IMR-90 (cell line): ENCODE measurements around the gene NUP98. TPM values are rescaled to one million over a fixed set of nuclear protein-coding genes. Genes with fewer than 3 reads are reported as not detected.
A peak's percentile ranks its signal among the peaks of the same experiment; 100 is the strongest.

Experiments used
- ATAC-seq: fragments of 200-7000 bp; cut with Tn5 transposase; 2 replicates; pipeline ENCODE4 v1.9.1; 2020; ENCODE audit warnings: low read depth, mild to moderate bottlenecking, moderate library complexity
- BruUV-seq: library from RNA; stranded (reverse); fragments of 400-500 nt; replicated peaks from 2 replicates; lab custom pipeline; 2021; lab: Mats Ljungman, UMichigan
- CTCF ChIA-PET: fragments of 300-600 bp; formaldehyde crosslinking; extraction: SDS; loops from one replicate; lab custom pipeline; 2021; ENCODE audit warnings: antibody characterized with exemption; lab: Yijun Ruan, JAX
- POLR2A ChIA-PET: fragments of 300-600 bp; sonication (Branson Sonifier 250); formaldehyde crosslinking; loops from one replicate; lab custom pipeline; 2022; ENCODE audit warnings: antibody characterized with exemption; ENCODE audit not compliant: unreplicated experiment; lab: Charles Lee
- DNase-seq: peaks from one replicate; pipeline ENCODE4 v3.0.0; 2013
- H2AFZ ChIP-seq: replicated peaks from 2 replicates; pipeline ENCODE3; 2013; ENCODE audit warnings: low read length, mild to moderate bottlenecking; ENCODE audit not compliant: poor library complexity
- H2AK5ac ChIP-seq: 2 replicates; pipeline ENCODE4 v1.6.1; 2013; ENCODE audit warnings: low read depth, low read length, inconsistent platforms
- H2AK9ac ChIP-seq: replicated peaks from 2 replicates; pipeline ENCODE3; 2013; ENCODE audit warnings: mild to moderate bottlenecking, low read depth, low read length, moderate library complexity; ENCODE audit not compliant: poor library complexity
- H2BK120ac ChIP-seq: 2 replicates; pipeline ENCODE4 v1.6.1; 2013; ENCODE audit warnings: low read depth, low read length, inconsistent platforms
- H2BK15ac ChIP-seq: 3 replicates; pipeline ENCODE4 v1.6.1; 2013; ENCODE audit warnings: low read depth, low read length, inconsistent platforms
- H2BK20ac ChIP-seq: 2 replicates; pipeline ENCODE4 v1.6.1; 2013; ENCODE audit warnings: low read depth, mild to moderate bottlenecking, inconsistent platforms, low read length, moderate library complexity
- H2BK5ac ChIP-seq: 2 replicates; pipeline ENCODE4 v1.6.1; 2013; ENCODE audit warnings: mild to moderate bottlenecking, low read depth, low read length, inconsistent platforms; ENCODE audit not compliant: poor library complexity, severe bottlenecking
- H3K14ac ChIP-seq: replicated peaks from 2 replicates; pipeline ENCODE4 v1.6.1; 2013; ENCODE audit warnings: low read depth, low read length, inconsistent platforms
- H3K18ac ChIP-seq: 2 replicates; pipeline ENCODE4 v1.6.1; 2013; ENCODE audit warnings: low read depth, low read length, control low read depth
- H3K23ac ChIP-seq: 2 replicates; pipeline ENCODE4 v1.6.1; 2013; ENCODE audit warnings: low read depth, low read length, inconsistent platforms
- H3K27ac ChIP-seq: 2 replicates; pipeline ENCODE4 v1.5.1; 2013; ENCODE audit warnings: mild to moderate bottlenecking, control low read depth, low read length; ENCODE audit not compliant: insufficient read depth
- H3K27me3 ChIP-seq: 2 replicates; pipeline ENCODE4 v1.6.1; 2013; ENCODE audit warnings: low read length; ENCODE audit not compliant: control insufficient read depth, insufficient read depth
- H3K36me3 ChIP-seq: 2 replicates; pipeline ENCODE4 v1.6.1; 2013; ENCODE audit warnings: low read length, mixed read lengths; ENCODE audit not compliant: control insufficient read depth, insufficient read depth
- H3K4ac ChIP-seq: 2 replicates; pipeline ENCODE4 v1.6.1; 2013; ENCODE audit warnings: low read depth, low read length, inconsistent platforms
- H3K4me1 ChIP-seq: 2 replicates; pipeline ENCODE4 v1.6.1; 2013; ENCODE audit warnings: low read length, mixed read lengths; ENCODE audit not compliant: control insufficient read depth, insufficient read depth
- H3K4me2 ChIP-seq: 2 replicates; pipeline ENCODE4 v1.6.1; 2013; ENCODE audit warnings: low read depth, mild to moderate bottlenecking, control low read depth, low read length, moderate library complexity
- H3K4me3 ChIP-seq: 2 replicates; pipeline ENCODE4 v1.5.1; 2013; ENCODE audit warnings: low read depth, mild to moderate bottlenecking, control low read depth, low read length, moderate library complexity; ENCODE audit not compliant: insufficient read depth
- H3K56ac ChIP-seq: 2 replicates; pipeline ENCODE4 v1.6.1; 2013; ENCODE audit warnings: low read length, inconsistent platforms; ENCODE audit not compliant: insufficient read depth; ENCODE audit errors: extremely low read depth
- H3K79me1 ChIP-seq, 2 experiments: 2 replicates each; pipeline ENCODE4 v1.6.1; 2013; ENCODE audit warnings: low read length in 2 of 2, inconsistent platforms in 1 of 2, low read depth in 1 of 2
- H3K9ac ChIP-seq: 2 replicates; pipeline ENCODE4 v1.6.1; 2013; ENCODE audit warnings: low read depth, low read length, control low read depth
- H3K9me1 ChIP-seq: 2 replicates; pipeline ENCODE4 v1.6.1; 2013; ENCODE audit warnings: low read length, inconsistent platforms; ENCODE audit not compliant: insufficient read depth
- H3K9me3 ChIP-seq: 2 replicates; pipeline ENCODE4 v1.6.1; 2013; ENCODE audit warnings: low read length; ENCODE audit not compliant: control insufficient read depth, insufficient read depth
- H4K20me1 ChIP-seq: 2 replicates; pipeline ENCODE4 v1.6.1; 2013; ENCODE audit warnings: low read length, inconsistent platforms; ENCODE audit not compliant: insufficient read depth
- H4K5ac ChIP-seq: 2 replicates; pipeline ENCODE4 v1.6.1; 2013; ENCODE audit warnings: mild to moderate bottlenecking, low read depth, low read length, control low read depth
- H4K8ac ChIP-seq, 2 experiments: 2 replicates each; pipeline ENCODE4 v1.6.1; 2013; ENCODE audit warnings: low read depth in 2 of 2, low read length in 2 of 2, control low read depth in 1 of 2, inconsistent platforms in 1 of 2
- H4K91ac ChIP-seq: 2 replicates; pipeline ENCODE4 v1.6.1; 2013; ENCODE audit warnings: low read depth, low read length, inconsistent platforms; ENCODE audit not compliant: insufficient read depth
- CEBPB ChIP-seq: IDR thresholded peaks from 2 replicates; pipeline ENCODE4 v1.6.1; 2012; ENCODE audit warnings: low read depth, low read length, improper control_type of control experiment
- CTCF ChIP-seq: conservative IDR thresholded peaks from 2 replicates; pipeline ENCODE4 v1.5.1; 2012; ENCODE audit warnings: mild to moderate bottlenecking, low read depth, low read length, improper control_type of control experiment
- ELK1 ChIP-seq: fragments of 150-350 bp; IDR thresholded peaks from 2 replicates; pipeline ENCODE4 v1.6.1; 2016; ENCODE audit warnings: low read depth, mild to moderate bottlenecking, low read length, moderate library complexity, borderline replicate concordance
- FOS ChIP-seq: fragments of 150-350 bp; IDR thresholded peaks from 2 replicates; pipeline ENCODE4 v1.6.1; 2016; ENCODE audit warnings: low read depth, low read length
- MAFK ChIP-seq: IDR thresholded peaks from 2 replicates; pipeline ENCODE4 v1.6.1; 2012; ENCODE audit warnings: low read depth, low read length, improper control_type of control experiment
- MAZ ChIP-seq: IDR thresholded peaks from 2 replicates; pipeline ENCODE4 v1.6.1; 2012; ENCODE audit warnings: low read depth, mild to moderate bottlenecking, low read length, improper control_type of control experiment, moderate library complexity, borderline replicate concordance
- POLR2A ChIP-seq: IDR thresholded peaks from 2 replicates; pipeline ENCODE4 v1.6.1; 2012; ENCODE audit warnings: mild to moderate bottlenecking, low read depth, low read length
- RAD21 ChIP-seq: IDR thresholded peaks from 2 replicates; pipeline ENCODE4 v1.6.1; 2012; ENCODE audit warnings: low read length, improper control_type of control experiment
- RFX5 ChIP-seq: IDR thresholded peaks from 2 replicates; pipeline ENCODE4 v1.8.0; 2012; ENCODE audit warnings: low read depth, mild to moderate bottlenecking, low read length, moderate library complexity
- USF2 ChIP-seq: fragments of 150-350 bp; IDR thresholded peaks from 2 replicates; pipeline ENCODE4 v1.6.1; 2017; ENCODE audit warnings: mild to moderate bottlenecking, antibody characterized with exemption, low read length, low read depth
- WGBS, 2 experiments: methylation state at CpG; one replicate each; pipeline versions ENCODE4 v1.1.5 to v1.1.7; 2013; ENCODE audit warnings: missing lambda C conversion rate in 2 of 2; ENCODE audit not compliant: insufficient read length in 1 of 2; ENCODE audit errors: extremely low coverage in 2 of 2; 5-methylcytosine and 5-hydroxymethylcytosine counted together
- dilution Hi-C: fragments of 300-500 bp; cut with HindIII; formaldehyde crosslinking; loops from one replicate; pipeline ENCODE4 v1.14.3; 2018; ENCODE audit warnings: low sequenced_read_pairs; ENCODE audit not compliant: unreplicated experiment
- in situ Hi-C: fragments of 300-500 bp; cut with MboI; formaldehyde crosslinking; loops from 3 replicates; pipeline ENCODE4 v1.14.3; 2019; ENCODE audit warnings: low sequenced_read_pairs, inconsistent platforms, mixed read lengths
- intact Hi-C: fragments of 100-400 bp; cut with micrococcal nuclease; formaldehyde crosslinking; loops from 2 replicates; pipeline ENCODE4 v1.10.0; 2022
- polyA plus RNA-seq, 3 experiments: library from polyadenylated mRNA; depleted of rRNA; stranded (reverse); fragments of >200 nt; gene quantifications; 2 replicates each; pipeline ENCODE4 v1.2.3, GENCODE V29; 2012; ENCODE audit warnings: low replicate concordance in 1 of 3
- total RNA-seq: library from RNA; depleted of rRNA; stranded (reverse); fragments of >200 nt; gene quantifications from 2 replicates; pipeline ENCODE4 v1.2.3, GENCODE V29; 2012

Gene NUP98
- total and polyA plus RNA-seq, 2 of the 4 experiments (the other 2 are of a cell fraction), result 103 to 138 TPM

GRCh38 chr11:3841426-3842350, 44.3 kb upstream of the NUP98 start (continued):
- peak; percentile 57; the same call in 1 of the 2 replicates for TF ChIP-seq POLR2A

- Histone ChIP-seq H3K4ac (peak within 1 kb of the TSS; percentile 78), H2AK9ac (peak within 1 kb of the TSS; percentile 82), H2BK5ac (peak within 1 kb of the TSS; percentile 90), H3K18ac (peak within 1 kb of the TSS; percentile 97), H2BK20ac (no peak within 1 kb of the TSS), H2AFZ (peak within 1 kb of the TSS; percentile 93), H3K27ac (peak within 1 kb of the TSS; percentile 95), H3K56ac (peak within 1 kb of the TSS; percentile 57), H2BK120ac (peak within 1 kb of the TSS; percentile 32; the same call in 1 of the 2 replicates), H3K9me1 (peaks cover 25% of the 10 kb centered on the region), H3K23ac (peak within 1 kb of the TSS; percentile 84), H4K91ac (peak within 1 kb of the TSS; percentile 73), H4K5ac (peak within 1 kb of the TSS; percentile 80), H3K27me3 (no peaks in the 10 kb centered on the region), H2BK15ac (no peak within 1 kb of the TSS), H3K9ac (peak within 1 kb of the TSS; percentile 83), H3K14ac (peak within 1 kb of the TSS; percentile 86), H3K79me1 (peaks cover 25 to 43% of the 10 kb centered on the region in 2 experiments), H3K4me2 (peak within 1 kb of the TSS; percentile 75), H2AK5ac (peak within 1 kb of the TSS; percentile 86), H3K36me3 (0 out of 2 replicates have a peak, but pooled peaks cover 2% of the 10 kb centered on the region), H3K4me3 (peak within 1 kb of the TSS; percentile 94), H4K20me1 (peaks cover 42% of the 10 kb centered on the region), H3K4me1 (peaks cover 18% of the 10 kb centered on the region), H3K9me3 (no peaks in the 10 kb centered on the region), H4K8ac (peak within 1 kb of the TSS; percentile 86 to 89)
- DNase-seq, result peak; percentile 76
- in situ Hi-C loops, result no loop called here
- peak; percentile 80 for ATAC-seq
- dilution Hi-C loops, result no loop called here
- intact Hi-C loops, result loop anchor here (5.0 kb wide), 1 partner anchor 44 kb away; the partner anchor contains the start of gene NUP98
- POLR2A ChIA-PET, result interaction anchor here (0.6 kb wide), 2 partner anchors 105 to 232 kb away, joined by 3 to 10 read pairs; no protein-coding TSS in a partner anchor
- CTCF ChIA-PET, result interaction anchor here (0.6 to 2.2 kb wide), 13 partner anchors 8 to 241 kb away, joined by 3 to 20 read pairs (median 4); partner anchors contain the start of gene STIM1
- 0% methylated on average over 3 of the region's 42 CpGs; no CpG with 5 or more reads in 1 of the 2 experiments for WGBS, 2 experiments
- no TSS peak for BruUV-seq
- TF ChIP-seq CTCF, result no peak
- peak; percentile 29; the same call in 1 of the 2 replicates for TF ChIP-seq MAZ
- TF ChIP-seq FOS, result peak; percentile 6; the same call in 1 of the 2 replicates
- TF ChIP-seq MAFK, result no peak
- TF ChIP-seq ELK1, result no peak
- TF ChIP-seq USF2, result no peak
- no peak for TF ChIP-seq RAD21
- TF ChIP-seq CEBPB, result no peak
- TF ChIP-seq RFX5, result no peak
These were observed 43.6 kb upstream of the NUP98 start, which contains the start of gene RHOG for GRCh38 chr11:3840870-3841425. RHOG (minus strand) TSS chr11:3840959; CDS start chr11:3828138, 12,821 bp downstream.
